MM.1S (cell line): ENCODE measurements around the gene FAM234B.

Experiments used
- DNase-seq: peaks from one replicate; pipeline ENCODE4 v3.0.0-alpha.2; 2015
- H2AFZ ChIP-seq: fragments of 300-600 bp; sonication (generic); 2 replicates; pipeline ENCODE4 v1.6.0; 2016; ENCODE audit warnings: antibody characterized with exemption, low read length
- H3F3A ChIP-seq: fragments of 300-600 bp; sonication (generic); 2 replicates; pipeline ENCODE4 v1.6.1; 2016; ENCODE audit warnings: mild to moderate bottlenecking, antibody characterized with exemption, low read length, moderate library complexity, mixed read lengths; ENCODE audit not compliant: insufficient read depth
- H3K27ac ChIP-seq: fragments of 300-600 bp; sonication (generic); 2 replicates; pipeline ENCODE4 v1.5.1; 2016; ENCODE audit warnings: mild to moderate bottlenecking, low read length
- H3K27me3 ChIP-seq: fragments of 300-600 bp; sonication (generic); replicated peaks from 2 replicates; pipeline ENCODE4 v1.6.0; 2016; ENCODE audit warnings: low read length; ENCODE audit not compliant: insufficient read depth
- H3K36me3 ChIP-seq: fragments of 300-600 bp; sonication (generic); replicated peaks from 2 replicates; pipeline ENCODE4 v1.6.1; 2016; ENCODE audit warnings: mild to moderate bottlenecking, low read length, mixed read lengths; ENCODE audit not compliant: insufficient read depth
- H3K4me1 ChIP-seq: fragments of 300-600 bp; sonication (generic); 2 replicates; pipeline ENCODE4 v1.6.1; 2016; ENCODE audit warnings: low read length, mixed read lengths
- H3K4me2 ChIP-seq: fragments of 300-600 bp; sonication (generic); 2 replicates; pipeline ENCODE4 v1.6.0; 2016; ENCODE audit warnings: low read depth, low read length
- H3K4me3 ChIP-seq: fragments of 300-600 bp; sonication (generic); 2 replicates; pipeline ENCODE4 v1.5.1; 2016; ENCODE audit warnings: low read length, mixed read lengths
- H3K79me2 ChIP-seq: fragments of 300-600 bp; sonication (generic); 2 replicates; pipeline ENCODE4 v1.6.1; 2016; ENCODE audit warnings: mixed run types, low read length, mixed read lengths
- H3K9ac ChIP-seq: fragments of 300-600 bp; sonication (generic); 2 replicates; pipeline ENCODE4 v1.6.1; 2016; ENCODE audit warnings: low read length, mixed read lengths
- H3K9me2 ChIP-seq: fragments of 300-600 bp; sonication (generic); replicated peaks from 2 replicates; pipeline ENCODE4 v1.6.1; 2016; ENCODE audit warnings: mild to moderate bottlenecking, low read length, mixed read lengths; ENCODE audit not compliant: insufficient read depth
- H3K9me3 ChIP-seq: fragments of 300-600 bp; sonication (generic); replicated peaks from 2 replicates; pipeline ENCODE4 v1.6.1; 2016; ENCODE audit warnings: mild to moderate bottlenecking, low read length, mixed read lengths; ENCODE audit not compliant: insufficient read depth
- H4K20me1 ChIP-seq: fragments of 300-600 bp; sonication (generic); 2 replicates; pipeline ENCODE4 v1.6.1; 2016; ENCODE audit warnings: mild to moderate bottlenecking, low read length, moderate library complexity, mixed read lengths; ENCODE audit not compliant: insufficient read depth
- EZH2 ChIP-seq: fragments of 300-600 bp; sonication (generic); optimal IDR thresholded peaks from 2 replicates; pipeline ENCODE3; 2017; ENCODE audit warnings: low read depth, mild to moderate bottlenecking, antibody characterized with exemption, low read length, mixed read lengths
- EZH2phosphoT487 ChIP-seq: fragments of 300-600 bp; sonication (generic); IDR thresholded peaks from 2 replicates; pipeline ENCODE4 v1.6.1; 2018; ENCODE audit warnings: antibody characterized with exemption, low read length
- TF ChIP-seq, protein P1 (sequence below): fragments of 300-600 bp; sonication (generic); IDR thresholded peaks from 2 replicates; pipeline ENCODE4 v1.5.1; 2016; ENCODE audit warnings: antibody characterized with exemption, low read length, mixed read lengths

The FAM234B gene

GRCh38 chr12:13100605-13100881, 56.4 kb downstream of the FAM234B start:
- Histone ChIP-seq H4K20me1 (no peaks in the 10 kb centered on the region), H3K9me3 (no peaks in the 10 kb centered on the region), H3K4me2 (peak overlapping the region; percentile 94), H3K4me1 (peaks cover 45% of the 10 kb centered on the region), H3K9ac (peak overlapping the region; percentile 98), H3K27ac (peak overlapping the region; percentile 97; the same call in 1 of the 2 replicates), H3F3A (peaks cover 22% of the 10 kb centered on the region), H2AFZ (peak overlapping the region; percentile 37; the same call in 1 of the 2 replicates), H3K36me3 (no peaks in the 10 kb centered on the region), H3K4me3 (peak overlapping the region; percentile 75), H3K79me2 (no peaks in the 10 kb centered on the region), H3K9me2 (no peaks in the 10 kb centered on the region), H3K27me3 (no peaks in the 10 kb centered on the region)
- DNase-seq = no peak
- no peak for TF ChIP-seq EZH2
- no peak for TF ChIP-seq EZH2phosphoT487
- TF ChIP-seq, protein P1, sequence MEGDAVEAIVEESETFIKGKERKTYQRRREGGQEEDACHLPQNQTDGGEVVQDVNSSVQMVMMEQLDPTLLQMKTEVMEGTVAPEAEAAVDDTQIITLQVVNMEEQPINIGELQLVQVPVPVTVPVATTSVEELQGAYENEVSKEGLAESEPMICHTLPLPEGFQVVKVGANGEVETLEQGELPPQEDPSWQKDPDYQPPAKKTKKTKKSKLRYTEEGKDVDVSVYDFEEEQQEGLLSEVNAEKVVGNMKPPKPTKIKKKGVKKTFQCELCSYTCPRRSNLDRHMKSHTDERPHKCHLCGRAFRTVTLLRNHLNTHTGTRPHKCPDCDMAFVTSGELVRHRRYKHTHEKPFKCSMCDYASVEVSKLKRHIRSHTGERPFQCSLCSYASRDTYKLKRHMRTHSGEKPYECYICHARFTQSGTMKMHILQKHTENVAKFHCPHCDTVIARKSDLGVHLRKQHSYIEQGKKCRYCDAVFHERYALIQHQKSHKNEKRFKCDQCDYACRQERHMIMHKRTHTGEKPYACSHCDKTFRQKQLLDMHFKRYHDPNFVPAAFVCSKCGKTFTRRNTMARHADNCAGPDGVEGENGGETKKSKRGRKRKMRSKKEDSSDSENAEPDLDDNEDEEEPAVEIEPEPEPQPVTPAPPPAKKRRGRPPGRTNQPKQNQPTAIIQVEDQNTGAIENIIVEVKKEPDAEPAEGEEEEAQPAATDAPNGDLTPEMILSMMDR = no peak

DNA sequence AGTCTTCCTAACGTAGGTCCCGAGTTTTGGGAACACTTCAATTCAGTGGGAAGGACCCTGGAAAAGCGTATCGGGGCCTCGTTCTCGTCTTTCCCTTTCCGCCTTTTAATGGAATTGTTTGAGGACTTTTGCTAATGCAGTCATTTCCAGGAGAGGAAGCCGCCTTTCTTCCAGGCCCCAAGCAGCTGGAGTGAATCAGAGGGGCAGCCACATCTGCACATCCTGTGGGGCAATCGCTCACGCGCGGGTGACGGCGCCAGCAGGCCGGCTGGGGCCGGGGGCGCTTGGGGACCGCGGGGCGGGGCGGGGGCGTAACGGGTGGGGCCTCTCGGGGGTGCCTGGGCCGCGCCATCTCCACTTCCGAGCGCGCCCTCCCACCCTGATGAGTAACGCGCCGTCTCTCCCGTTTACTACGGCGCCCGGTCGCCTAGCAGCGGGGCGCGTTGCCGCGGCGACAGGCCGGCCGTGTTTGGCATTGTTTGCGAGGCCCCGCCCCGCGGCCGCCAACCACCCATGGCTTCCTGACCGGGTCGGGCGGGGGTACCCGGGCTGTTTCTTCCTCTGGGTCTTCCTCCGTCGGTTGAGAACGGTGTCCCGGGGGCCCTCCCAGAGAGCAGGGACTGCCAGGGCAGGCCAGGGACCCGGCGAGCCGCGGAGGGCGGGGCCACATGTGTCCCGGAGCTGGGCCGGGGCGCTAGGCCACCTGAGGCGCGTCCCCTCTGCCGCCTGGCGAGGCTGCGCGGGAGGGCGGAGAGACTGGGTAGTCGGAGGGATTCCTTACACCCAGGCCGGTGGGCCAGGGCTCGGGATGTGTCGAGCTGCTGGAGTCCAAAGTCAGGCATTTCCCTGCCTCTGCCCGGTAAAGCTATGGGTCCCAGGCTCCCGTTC, 56.9 kb downstream of the FAM234B start:
- peak overlapping the region; percentile 88 for H2AFZ ChIP-seq
- peak overlapping the region; percentile 94 for H3K4me2 ChIP-seq

GRCh38 chr12:13101821-13102375, 57.7 kb downstream of the FAM234B start:
- Histone ChIP-seq H3K27me3 (no peaks in the 10 kb centered on the region), H4K20me1 (no peaks in the 10 kb centered on the region), H3K9me3 (no peaks in the 10 kb centered on the region), H3K4me3 (peak overlapping the region; percentile 75), H3K36me3 (no peaks in the 10 kb centered on the region), H3K9ac (peak overlapping the region; percentile 98), H2AFZ (peak overlapping the region; percentile 88), H3K9me2 (no peaks in the 10 kb centered on the region), H3K4me1 (peaks cover 40% of the 10 kb centered on the region), H3K79me2 (no peaks in the 10 kb centered on the region), H3K4me2 (peak overlapping the region; percentile 94), H3F3A (peaks cover 21% of the 10 kb centered on the region), H3K27ac (peak overlapping the region; percentile 97)
- TF ChIP-seq, protein P1 = no peak
- no peak for TF ChIP-seq EZH2
- no peak for TF ChIP-seq EZH2phosphoT487
- DNase-seq = peak; percentile 64

More for the DNA sequence above, 56.9 kb downstream of the FAM234B start:
- Histone ChIP-seq H3K4me3 (peak overlapping the region; percentile 75), H4K20me1 (no peaks in the 10 kb centered on the region), H3K79me2 (no peaks in the 10 kb centered on the region), H3F3A (peaks cover 22% of the 10 kb centered on the region), H3K27ac (peak overlapping the region; percentile 97), H3K9me3 (no peaks in the 10 kb centered on the region), H3K4me1 (peaks cover 44% of the 10 kb centered on the region), H3K27me3 (no peaks in the 10 kb centered on the region), H3K36me3 (no peaks in the 10 kb centered on the region), H3K9ac (peak overlapping the region; percentile 98), H3K9me2 (no peaks in the 10 kb centered on the region)
- TF ChIP-seq EZH2phosphoT487 (no peak), EZH2 (no peak)
- TF ChIP-seq, protein P1 = no peak
- peak; percentile 90 for DNase-seq
